UCSD-AML1 (cell line): Measurements from ENCODE around the gene PKP4.

Experiments used
- DNase-seq: peaks from one replicate; lab custom pipeline; 2025; ENCODE audit not compliant: unreplicated experiment; lab: John Stamatoyannopoulos, UW

PKP4 gene

GRCh38 chr2:158582670-158583069 is 125.9 kb downstream of the PKP4 start:
- no peak for DNase-seq

GRCh38 chr2:158583923-158584322 is 127.2 kb downstream of the PKP4 start:
- no peak for DNase-seq

DNA sequence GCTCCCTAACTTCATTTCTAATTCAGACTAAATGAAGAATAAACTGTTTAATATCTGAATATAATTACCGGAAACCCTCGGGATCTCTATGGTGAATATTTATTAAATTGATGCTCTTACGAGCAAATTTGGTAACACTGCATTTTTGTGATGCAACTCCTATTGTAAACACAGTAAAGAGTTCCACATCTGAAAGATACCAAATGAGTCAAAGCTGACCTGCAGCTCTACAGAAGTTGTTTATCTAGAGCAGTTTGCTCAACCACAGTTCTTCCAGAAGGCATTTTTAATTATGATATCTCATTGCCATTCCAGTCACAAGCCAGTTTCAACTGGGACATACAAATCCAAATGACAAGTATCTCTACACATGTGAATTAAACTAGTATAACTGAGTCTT is 129.7 kb downstream of the PKP4 start:
- DNase-seq, result no peak

DNA sequence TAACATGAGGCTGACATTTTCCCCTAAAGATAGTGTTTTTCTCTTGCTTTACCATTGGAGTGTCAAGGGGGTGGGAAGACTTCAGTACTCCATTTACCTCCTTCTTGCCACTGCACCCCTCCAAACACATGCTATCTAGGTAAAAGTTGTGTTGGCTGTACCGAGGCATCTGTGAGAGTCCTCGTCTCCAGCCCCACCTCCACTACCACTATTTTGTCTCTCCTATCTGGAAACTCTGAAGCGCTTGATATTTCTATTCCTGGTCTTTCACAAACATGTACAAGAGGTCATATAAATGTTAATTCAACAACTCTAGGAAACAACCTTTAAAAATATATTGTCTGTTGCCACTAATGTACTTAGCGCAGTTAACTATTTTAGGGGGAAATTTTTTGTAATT is 132.6 kb downstream of the PKP4 start:
- DNase-seq, result no peak

GRCh38 chr2:158598862-158599517 is 142.2 kb downstream of the PKP4 start:
- DNase-seq, result no peak

- DNase-seq, result no peak
Observed at GRCh38 chr2:158599609-158600008, 142.9 kb downstream of the PKP4 start.

DNA sequence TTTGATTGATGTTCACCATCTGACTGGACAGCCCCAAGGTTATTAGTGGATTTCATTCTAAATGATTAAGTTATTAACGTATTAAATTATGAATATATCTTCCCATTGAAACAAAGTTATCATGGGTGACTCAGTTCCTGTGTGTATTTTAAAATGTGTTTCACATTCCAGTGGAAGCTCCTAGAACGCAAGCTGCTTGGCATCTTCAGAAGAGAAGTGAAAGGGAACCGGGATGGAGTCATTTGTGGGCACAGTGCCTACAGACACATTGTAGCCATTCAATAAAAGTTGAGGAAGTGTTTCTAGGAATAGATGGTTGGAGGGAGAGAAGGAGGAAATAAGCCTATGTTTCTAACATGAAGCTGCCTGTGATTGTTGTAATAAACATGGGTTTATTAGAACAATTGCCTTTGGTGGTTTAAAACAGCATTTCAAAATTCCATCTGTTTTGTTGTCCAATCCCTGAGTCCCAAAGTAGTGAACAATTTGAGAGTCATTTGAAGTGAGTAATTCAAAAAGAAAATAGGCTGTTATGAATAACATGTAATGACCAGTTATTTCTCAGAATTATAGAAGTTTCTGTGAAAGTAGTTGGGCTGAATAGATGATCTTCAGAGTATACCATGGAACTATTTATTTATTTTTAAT is 143.5 kb downstream of the PKP4 start:
- DNase-seq, result no peak

DNA sequence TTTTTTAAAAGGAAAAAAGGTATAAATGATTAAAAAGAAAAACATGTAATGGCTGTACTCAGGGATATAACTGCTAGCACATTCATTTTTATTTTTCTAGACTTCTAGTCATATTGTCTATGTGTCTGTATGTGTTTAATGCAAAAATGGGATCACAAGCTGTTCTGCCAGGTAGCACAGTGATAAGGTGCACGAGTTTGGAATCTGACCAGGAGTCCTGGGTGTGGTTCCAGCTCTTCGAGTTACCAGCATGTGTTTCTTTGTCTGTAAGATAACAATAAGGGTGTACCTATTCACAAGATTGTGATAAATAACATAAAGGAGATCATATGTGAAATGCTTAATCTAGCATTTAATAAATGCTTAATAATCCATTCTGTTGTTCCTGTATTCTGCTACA is 145.3 kb downstream of the PKP4 start:
- no peak for DNase-seq

DNA sequence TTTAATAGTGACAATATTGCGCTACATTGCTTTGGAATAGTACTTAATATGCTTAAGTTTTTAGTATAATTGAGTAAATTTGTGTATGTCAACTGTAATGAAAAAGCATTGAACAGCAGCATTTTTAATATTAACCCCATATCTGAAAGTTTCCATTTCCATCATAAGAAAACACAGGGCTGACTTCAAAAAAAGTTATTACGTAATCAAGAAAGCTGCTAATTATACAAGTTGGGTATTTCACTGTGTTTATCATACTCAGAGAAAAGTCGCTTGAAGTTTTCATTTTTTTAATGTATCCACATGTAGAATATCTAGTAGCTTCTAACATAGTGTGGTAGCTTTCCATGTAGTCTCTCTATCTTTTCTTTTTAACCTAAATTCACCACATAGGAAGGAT is 146.5 kb downstream of the PKP4 start:
- no peak for DNase-seq

DNA sequence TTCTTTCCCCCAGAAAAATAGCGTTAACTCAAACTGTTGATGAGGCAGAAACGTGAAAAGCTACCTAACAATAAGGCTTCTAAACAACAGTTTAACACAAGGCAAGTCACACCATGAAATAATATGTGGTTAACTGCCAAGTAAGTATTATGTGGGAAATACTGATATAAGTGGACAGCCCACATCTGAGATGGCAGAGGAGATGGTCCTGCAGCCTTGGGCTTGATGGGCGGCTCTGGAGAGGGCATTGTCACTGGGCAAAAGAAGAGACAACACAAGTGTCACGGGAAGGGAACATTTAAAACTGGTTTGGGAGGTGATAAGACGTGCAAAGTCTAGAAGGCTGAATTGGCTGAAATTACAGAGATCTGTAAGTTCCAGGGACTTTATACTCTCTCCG is 147.2 kb downstream of the PKP4 start:
- no peak for DNase-seq

- DNase-seq, result no peak
Observed at GRCh38 chr2:158610059-158610458, 153.3 kb downstream of the PKP4 start.

- no peak for DNase-seq
Observed at GRCh38 chr2:158616480-158617000, 159.8 kb downstream of the PKP4 start.

DNA sequence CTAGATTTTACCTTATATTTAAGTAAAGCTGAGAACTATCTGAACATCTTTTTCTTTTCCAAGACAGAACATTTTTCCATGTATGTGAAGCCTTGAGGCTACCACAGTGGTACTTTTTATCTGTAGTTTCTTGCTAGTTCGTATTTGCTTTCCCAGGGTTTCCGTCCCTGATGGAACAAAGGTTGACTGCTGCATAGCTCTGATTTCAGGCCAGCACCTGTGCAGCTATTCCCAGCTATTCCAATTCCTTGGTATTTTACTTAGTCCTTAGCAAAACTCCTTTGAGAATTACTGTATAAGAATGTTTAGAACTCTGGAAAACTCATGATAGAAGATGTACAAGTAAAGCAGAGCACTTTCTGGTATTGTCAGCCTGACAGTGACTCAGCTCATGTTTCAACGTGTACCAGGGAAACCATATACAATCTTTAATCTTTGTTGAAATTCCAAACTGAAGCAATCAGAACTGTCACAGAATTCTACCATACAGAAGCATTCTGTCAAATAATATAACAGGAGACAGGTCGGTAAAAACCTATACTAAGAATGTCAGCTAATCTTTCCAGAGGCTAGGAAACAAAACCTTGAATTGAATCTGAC is 162.2 kb downstream of the PKP4 start:
- DNase-seq, result no peak

DNA sequence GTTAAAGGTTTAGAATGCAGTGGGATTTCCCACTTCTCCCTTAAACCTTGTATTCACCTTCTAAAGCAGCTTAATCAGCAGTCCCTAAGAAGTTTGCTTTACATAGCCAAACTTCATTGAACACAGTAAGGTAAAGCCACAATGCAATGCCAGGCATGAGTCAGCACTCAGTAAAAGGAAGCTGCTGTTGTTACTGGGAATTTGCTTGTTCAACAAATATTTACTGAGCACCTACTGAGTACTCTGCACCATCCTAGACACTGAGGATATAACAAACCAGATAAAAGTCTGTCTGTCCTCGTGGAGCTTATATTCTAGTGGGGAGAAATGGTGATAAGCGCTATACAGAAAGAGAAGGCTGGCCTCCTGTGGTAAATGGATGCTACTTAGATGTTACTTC is 162.7 kb downstream of the PKP4 start:
- no peak for DNase-seq

DNA sequence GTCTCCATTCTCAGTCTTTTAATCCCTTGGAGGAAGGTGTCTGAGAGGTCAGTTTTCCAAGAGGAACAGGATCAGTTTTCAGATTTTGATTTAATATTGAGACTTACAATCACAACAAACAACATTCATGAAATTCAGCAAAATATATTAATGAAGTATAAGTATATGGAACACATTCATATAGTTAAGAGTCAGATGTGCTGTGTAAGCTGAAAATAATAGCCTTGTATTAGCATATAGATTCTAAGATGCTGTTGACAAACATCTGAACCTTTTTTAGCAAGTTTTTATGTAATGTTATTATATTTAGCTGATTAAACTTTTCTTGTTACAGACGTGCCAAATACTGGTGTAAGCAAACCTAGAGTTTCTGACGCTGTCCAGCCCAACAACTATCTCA is 163.9 kb downstream of the PKP4 start:
- no peak for DNase-seq

DNA sequence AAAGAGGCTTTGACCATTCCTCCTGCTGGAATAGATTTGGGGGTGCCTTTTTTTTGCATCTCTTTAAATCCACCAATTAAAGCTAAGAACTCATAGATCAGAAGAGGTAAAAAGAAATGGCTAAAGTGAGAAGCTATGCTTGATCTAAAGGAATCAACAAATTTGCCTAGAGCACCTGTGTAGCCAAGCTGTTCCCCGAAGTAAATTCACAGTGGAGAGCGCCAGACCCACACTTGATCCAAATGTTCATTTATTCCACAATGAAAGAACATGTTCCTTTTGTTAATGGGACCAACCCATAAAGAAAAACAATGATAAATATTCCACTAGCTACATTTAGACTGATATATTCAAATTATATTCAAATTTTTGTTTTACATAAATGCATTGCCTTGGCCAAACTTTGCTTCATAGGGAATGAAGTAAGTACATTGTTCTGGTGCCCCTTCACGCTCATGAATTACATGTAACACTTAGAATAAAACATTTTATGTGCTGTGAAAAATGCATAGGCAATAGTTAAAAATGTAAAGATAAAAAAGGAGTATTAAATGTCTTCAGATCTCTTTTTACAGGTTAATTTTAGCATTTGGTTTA is 167.4 kb downstream of the PKP4 start:
- no peak for DNase-seq

DNA sequence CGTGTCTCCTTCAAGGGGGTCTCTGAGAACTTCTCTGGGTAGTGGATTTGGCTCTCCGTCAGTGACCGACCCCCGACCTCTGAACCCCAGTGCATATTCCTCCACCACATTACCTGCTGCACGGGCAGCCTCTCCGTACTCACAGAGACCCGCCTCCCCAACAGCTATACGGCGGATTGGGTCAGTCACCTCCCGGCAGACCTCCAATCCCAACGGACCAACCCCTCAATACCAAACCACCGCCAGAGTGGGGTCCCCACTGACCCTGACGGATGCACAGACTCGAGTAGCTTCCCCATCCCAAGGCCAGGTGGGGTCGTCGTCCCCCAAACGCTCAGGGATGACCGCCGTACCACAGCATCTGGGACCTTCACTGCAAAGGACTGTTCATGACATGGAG is 168.2 kb downstream of the PKP4 start:
- DNase-seq, result no peak

DNA sequence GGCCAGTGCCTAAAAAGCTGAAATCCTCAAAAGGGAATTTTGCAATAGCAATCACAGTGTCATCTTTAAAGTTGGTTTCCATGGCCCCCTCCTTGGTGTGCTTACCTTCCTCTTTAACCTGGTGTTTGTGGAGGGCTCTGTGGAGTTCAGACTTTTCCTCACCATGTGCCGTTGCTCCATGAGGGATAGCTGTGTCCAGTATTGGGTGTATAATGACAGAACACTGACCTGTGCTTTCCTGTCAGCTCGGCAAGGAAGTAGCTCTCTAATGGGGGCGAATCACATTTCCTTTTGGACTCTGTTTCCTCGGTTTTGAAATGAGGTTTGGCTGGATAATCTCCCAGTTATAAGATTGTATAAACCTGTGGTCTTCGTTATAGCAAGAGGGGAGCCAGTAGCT is 172.4 kb downstream of the PKP4 start:
- no peak for DNase-seq

GRCh38 chr2:158633261-158633660 is 176.5 kb downstream of the PKP4 start:
- no peak for DNase-seq

DNA sequence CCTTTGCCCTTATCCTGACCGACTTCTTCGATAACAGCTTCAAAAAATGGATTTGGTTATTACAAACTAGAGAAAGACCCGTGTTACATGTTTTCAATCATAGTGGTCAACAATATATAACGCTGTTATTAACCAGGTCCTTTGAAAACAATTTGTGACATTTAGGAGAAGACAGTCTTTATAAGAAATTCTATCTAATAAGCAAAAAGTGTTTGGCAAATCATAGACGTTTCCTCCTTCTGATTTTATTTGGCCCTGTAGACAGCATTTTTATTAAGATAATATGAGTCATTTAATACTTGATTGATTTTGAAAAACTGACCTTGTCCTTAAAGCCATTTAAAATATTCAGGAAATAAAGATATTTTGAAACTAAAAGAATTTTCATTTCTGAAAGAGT is 177.9 kb downstream of the PKP4 start:
- DNase-seq, result no peak

GRCh38 chr2:158635961-158636601 is 179.3 kb downstream of the PKP4 start:
- DNase-seq, result no peak

DNA sequence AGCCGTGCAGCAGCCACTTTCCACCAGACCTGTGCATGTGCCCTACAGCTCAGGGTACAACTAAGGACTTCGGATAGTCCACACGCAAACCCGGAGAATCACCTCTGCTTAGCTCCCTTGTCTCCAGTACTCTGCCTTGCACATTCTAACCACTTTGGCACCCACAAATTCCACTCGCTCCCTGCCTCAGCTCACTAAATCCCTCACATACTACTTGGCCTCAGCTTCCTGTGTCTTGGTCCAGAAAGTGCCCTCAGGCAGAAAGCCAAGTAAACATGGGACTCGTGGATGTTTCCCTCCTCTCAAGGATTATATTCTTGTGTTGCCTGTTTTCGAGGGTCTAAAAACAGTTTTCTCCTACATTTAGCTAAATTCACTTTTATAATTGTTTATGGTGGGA is 180.6 kb downstream of the PKP4 start:
- no peak for DNase-seq
